A673 (cell line): ENCODE measurements around the gene TC2N. TPM values are rescaled to one million over a fixed set of nuclear protein-coding genes. Genes with fewer than 3 reads are reported as not detected.

Experiments used
- BruUV-seq: library from RNA; stranded (reverse); fragments of 400-500 nt; replicated peaks from 2 replicates; lab custom pipeline; 2021; lab: Mats Ljungman, UMichigan
- CTCF ChIA-PET: fragments of 300-600 bp; sonication (Branson Sonifier 250); formaldehyde crosslinking; loops from one replicate; lab custom pipeline; 2022; ENCODE audit warnings: antibody characterized with exemption; lab: Charles Lee
- POLR2A ChIA-PET: fragments of 300-600 bp; sonication (Branson Sonifier 250); formaldehyde crosslinking; loops from one replicate; lab custom pipeline; 2022; ENCODE audit warnings: antibody characterized with exemption; ENCODE audit not compliant: low non-redundant PET; lab: Charles Lee
- DNase-seq: peaks from one replicate; pipeline ENCODE4 v3.0.0-alpha.2; 2015; ENCODE audit warnings: low spot score
- H3K27ac ChIP-seq: fragments of 200-600 bp; sonication (generic); 2 replicates; pipeline ENCODE4 v1.5.1; 2016; ENCODE audit warnings: mixed run types, low read depth, mild to moderate bottlenecking, mixed read lengths, antibody characterized with exemption, low read length; ENCODE audit not compliant: poor library complexity, severe bottlenecking
- H3K27me3 ChIP-seq: fragments of 200-600 bp; sonication (generic); replicated peaks from 2 replicates; pipeline ENCODE4 v1.6.1; 2017; ENCODE audit warnings: mixed run types, low read depth, mild to moderate bottlenecking, mixed read lengths, antibody characterized with exemption, low read length; ENCODE audit not compliant: insufficient read depth, poor library complexity
- H3K36me3 ChIP-seq: fragments of 200-600 bp; sonication (generic); 2 replicates; pipeline ENCODE4 v1.6.1; 2016; ENCODE audit warnings: mixed run types, mild to moderate bottlenecking, mixed read lengths, antibody characterized with exemption, low read length; ENCODE audit not compliant: insufficient read depth, poor library complexity, severe bottlenecking
- H3K4me1 ChIP-seq: fragments of 200-600 bp; sonication (generic); 2 replicates; pipeline ENCODE4 v1.6.1; 2017; ENCODE audit warnings: mixed run types, mild to moderate bottlenecking, mixed read lengths, antibody characterized with exemption, low read length; ENCODE audit not compliant: insufficient read depth, poor library complexity, severe bottlenecking
- H3K4me3 ChIP-seq: fragments of 200-600 bp; sonication (generic); 2 replicates; pipeline ENCODE4 v1.5.1; 2016; ENCODE audit warnings: low read depth, mixed run types, mild to moderate bottlenecking, mixed read lengths, low read length; ENCODE audit not compliant: poor library complexity, severe bottlenecking
- H3K9me3 ChIP-seq: fragments of 200-600 bp; sonication (generic); 2 replicates; pipeline ENCODE4 v1.6.1; 2016; ENCODE audit warnings: mixed run types, low read depth, mild to moderate bottlenecking, mixed read lengths, antibody characterized with exemption, low read length; ENCODE audit not compliant: poor library complexity, severe bottlenecking
- CTCF ChIP-seq: fragments of 300-800, 200-600 bp; sonication (generic); conservative IDR thresholded peaks from 2 replicates; pipeline ENCODE4 v1.5.1; 2017; ENCODE audit warnings: low read depth, mild to moderate bottlenecking, antibody characterized with exemption, low read length, moderate library complexity, mixed read lengths
- EZH2 ChIP-seq: fragments of 200-600 bp; sonication (generic); IDR thresholded peaks from 2 replicates; pipeline ENCODE4 v1.6.1; 2017; ENCODE audit warnings: borderline replicate concordance, low read depth, mild to moderate bottlenecking, mixed read lengths, antibody characterized with exemption, low read length; ENCODE audit not compliant: poor library complexity, severe bottlenecking
- intact Hi-C: fragments of 100-400 bp; cut with micrococcal nuclease; formaldehyde crosslinking; loops from one replicate; pipeline ENCODE4 v1.10.0; 2022; ENCODE audit not compliant: unreplicated experiment
- total RNA-seq: library from RNA; stranded (reverse); gene quantifications from 2 replicates; pipeline ENCODE4 v1.2.3, GENCODE V29; 2021

TC2N gene
- total RNA-seq, 1 experiment from 2014 or later: 0.45 TPM

GRCh38 chr14:91875525-91876286, 8.4 kb upstream of the TC2N start:
- no peak overlapping the region for H3K4me3 ChIP-seq
- TF ChIP-seq EZH2: no peak
- TF ChIP-seq CTCF: no peak
- ChIA-PET CTCF (no interaction called here), POLR2A (no interaction called here)
- no peaks in the 10 kb centered on the region for H3K36me3 ChIP-seq
- H3K9me3 ChIP-seq: no peaks in the 10 kb centered on the region
- no TSS peak for BruUV-seq
- no peak overlapping the region for H3K27ac ChIP-seq
- H3K4me1 ChIP-seq: no peaks in the 10 kb centered on the region
- intact Hi-C loops: no loop called here
- no peak for DNase-seq
- no peaks in the 10 kb centered on the region for H3K27me3 ChIP-seq

GRCh38 chr14:91873471-91874415, 6.4 kb upstream of the TC2N start:
- Histone ChIP-seq H3K27ac (no peak overlapping the region), H3K4me1 (no peaks in the 10 kb centered on the region), H3K27me3 (no peaks in the 10 kb centered on the region), H3K36me3 (no peaks in the 10 kb centered on the region), H3K4me3 (no peak overlapping the region), H3K9me3 (no peaks in the 10 kb centered on the region)
- intact Hi-C loops: no loop called here
- CTCF ChIA-PET: no interaction called here
- POLR2A ChIA-PET: no interaction called here
- no TSS peak for BruUV-seq
- no peak for DNase-seq
- TF ChIP-seq EZH2: no peak
- no peak for TF ChIP-seq CTCF

GRCh38 chr14:91872517-91873470, 5.5 kb upstream of the TC2N start:
- CTCF ChIA-PET: no interaction called here

More at GRCh38 chr14:91872517-91873470, 5.5 kb upstream of the TC2N start:
- no peak for DNase-seq
- no peak for TF ChIP-seq CTCF
- H3K4me3 ChIP-seq: no peak overlapping the region
- H3K27me3 ChIP-seq: no peaks in the 10 kb centered on the region
- POLR2A ChIA-PET: no interaction called here
- no peaks in the 10 kb centered on the region for H3K4me1 ChIP-seq
- H3K27ac ChIP-seq: no peak overlapping the region
- H3K36me3 ChIP-seq: no peaks in the 10 kb centered on the region
- H3K9me3 ChIP-seq: no peaks in the 10 kb centered on the region
- BruUV-seq: no TSS peak
- intact Hi-C loops: no loop called here
